GM18858 (cell line): Measurements from ENCODE around the gene FLVCR1.
"Not testable (repeated sequence)": the region's sequence is repeated elsewhere in the genome, so short reads cannot be mapped to it uniquely, and the experiment has no call there.

Source experiments
- ATAC-seq: cut with Tn5 transposase; IDR thresholded peaks from one replicate; pipeline ENCODE4 v1.9.1; 2021; ENCODE audit not compliant: unreplicated experiment

Gene FLVCR1

DNA sequence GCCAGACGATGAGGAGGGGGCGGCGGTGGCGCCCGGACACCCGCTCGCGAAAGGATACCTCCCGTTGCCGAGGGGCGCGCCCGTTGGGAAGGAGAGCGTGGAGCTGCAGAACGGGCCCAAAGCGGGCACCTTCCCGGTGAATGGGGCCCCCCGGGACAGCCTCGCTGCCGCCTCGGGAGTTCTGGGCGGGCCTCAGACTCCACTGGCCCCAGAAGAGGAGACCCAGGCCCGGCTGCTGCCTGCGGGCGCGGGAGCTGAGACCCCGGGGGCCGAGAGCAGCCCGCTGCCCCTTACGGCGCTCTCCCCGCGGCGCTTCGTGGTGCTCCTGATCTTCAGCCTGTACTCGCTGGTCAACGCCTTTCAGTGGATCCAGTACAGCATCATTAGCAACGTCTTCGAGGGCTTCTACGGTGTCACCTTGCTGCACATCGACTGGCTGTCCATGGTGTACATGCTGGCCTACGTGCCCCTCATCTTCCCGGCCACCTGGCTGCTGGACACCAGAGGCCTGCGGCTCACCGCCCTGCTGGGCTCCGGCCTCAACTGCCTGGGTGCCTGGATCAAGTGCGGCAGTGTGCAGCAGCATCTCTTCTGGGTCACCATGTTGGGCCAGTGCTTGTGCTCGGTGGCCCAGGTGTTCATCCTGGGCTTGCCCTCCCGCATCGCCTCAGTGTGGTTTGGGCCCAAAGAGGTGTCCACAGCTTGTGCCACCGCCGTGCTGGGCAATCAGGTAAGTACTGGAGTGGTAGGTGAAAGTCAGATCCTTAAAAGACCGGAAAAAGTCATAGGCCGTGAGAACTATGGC lies 588 bp downstream of the FLVCR1 start:
- ATAC-seq: no peak

- ATAC-seq: no peak
Observed at GRCh38 chr1:212860713-212861581, 2.9 kb downstream of the FLVCR1 start.

DNA sequence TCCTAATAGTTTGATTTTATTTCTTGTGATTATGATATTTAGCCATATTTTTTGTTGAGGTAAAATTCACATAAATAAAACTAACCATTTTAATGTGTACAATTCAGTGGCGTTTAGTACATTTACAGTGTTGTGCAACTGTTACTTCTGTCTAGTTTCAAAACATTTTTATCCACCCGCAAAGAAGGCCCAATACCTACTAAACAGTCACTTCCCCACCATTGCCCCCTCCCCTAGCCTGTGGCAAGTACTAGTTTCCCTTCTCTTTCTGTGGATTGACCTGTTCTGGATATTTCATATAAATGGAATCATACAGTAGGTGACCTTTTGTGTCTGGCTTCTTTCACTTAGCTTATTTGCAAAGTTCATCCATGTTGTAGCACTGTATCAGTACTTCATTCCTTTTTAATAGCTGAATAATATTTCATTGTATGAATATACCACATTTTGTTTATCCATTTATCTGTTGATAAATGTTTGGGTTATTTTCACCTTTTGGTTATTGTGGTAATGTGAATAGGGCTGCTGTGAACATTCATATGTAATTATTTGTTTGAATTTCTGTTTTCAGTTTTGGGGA lies 4.1 kb downstream of the FLVCR1 start:
- ATAC-seq: no peak

DNA sequence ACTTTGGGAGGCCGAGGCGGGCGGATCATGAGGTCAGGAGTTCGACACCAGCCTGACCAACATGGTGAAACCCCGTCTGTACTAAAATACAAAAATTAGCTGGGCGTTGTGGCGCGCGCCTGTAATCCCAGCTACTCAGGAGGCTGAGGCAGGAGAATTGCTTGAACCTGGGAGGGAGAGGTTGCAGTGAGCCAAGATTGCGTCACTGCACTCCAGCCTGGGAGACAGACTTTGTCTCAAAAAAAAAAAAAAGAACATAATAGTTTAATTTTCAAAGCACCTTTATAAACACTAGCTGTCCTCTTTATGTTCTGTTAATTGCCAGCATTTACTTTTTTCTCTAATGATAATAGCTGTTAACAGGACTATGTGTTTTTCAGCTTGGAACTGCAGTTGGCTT lies 5.3 kb downstream of the FLVCR1 start:
- not testable (repeated sequence) for ATAC-seq

- ATAC-seq: no peak
Observed at GRCh38 chr1:212864201-212864600, 6.1 kb downstream of the FLVCR1 start.

DNA sequence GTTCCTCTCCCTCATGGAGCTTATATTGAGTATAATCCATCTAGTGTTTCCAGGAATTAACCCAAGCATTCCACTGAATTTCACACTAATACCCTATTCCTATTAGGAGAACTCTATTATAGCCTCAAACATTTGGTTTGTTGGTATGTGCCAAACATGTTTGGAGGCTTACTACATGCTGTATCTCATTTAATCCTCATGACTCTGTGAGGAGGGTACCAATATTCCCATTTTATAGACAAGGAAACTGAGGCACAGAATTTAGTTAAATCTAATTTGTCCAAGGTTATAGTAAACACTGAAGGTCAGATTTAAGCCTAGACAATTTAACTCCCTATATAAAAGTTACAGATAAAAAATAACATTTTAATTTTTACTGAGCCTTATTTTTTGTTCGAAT lies 9.1 kb downstream of the FLVCR1 start:
- no peak for ATAC-seq

- ATAC-seq: no peak
Observed at GRCh38 chr1:212871976-212872375, 13.9 kb downstream of the FLVCR1 start.

- no peak for ATAC-seq
Observed at GRCh38 chr1:212873518-212873917, 15.4 kb downstream of the FLVCR1 start.

DNA sequence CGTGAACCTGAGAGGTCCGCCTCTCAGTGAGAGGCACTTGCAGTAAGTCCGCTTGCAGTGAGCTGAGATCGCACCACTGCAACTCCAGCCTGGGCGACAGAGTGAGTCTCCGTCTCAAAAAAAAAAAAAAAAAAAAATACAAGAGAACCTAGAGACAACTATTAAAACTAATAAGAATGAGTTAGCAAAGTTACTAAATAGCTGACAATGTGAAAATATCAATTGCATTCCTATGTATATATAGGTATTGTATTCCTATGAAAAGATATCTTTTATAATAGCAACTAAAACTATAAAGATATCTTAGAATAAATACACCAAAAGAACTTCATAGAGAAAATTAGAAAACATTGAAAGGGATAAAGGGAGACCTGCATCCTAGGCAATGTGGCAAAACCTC lies 20.3 kb downstream of the FLVCR1 start:
- ATAC-seq: no peak

- no peak for ATAC-seq
Observed at GRCh38 chr1:212879947-212880690, 22.0 kb downstream of the FLVCR1 start.

DNA sequence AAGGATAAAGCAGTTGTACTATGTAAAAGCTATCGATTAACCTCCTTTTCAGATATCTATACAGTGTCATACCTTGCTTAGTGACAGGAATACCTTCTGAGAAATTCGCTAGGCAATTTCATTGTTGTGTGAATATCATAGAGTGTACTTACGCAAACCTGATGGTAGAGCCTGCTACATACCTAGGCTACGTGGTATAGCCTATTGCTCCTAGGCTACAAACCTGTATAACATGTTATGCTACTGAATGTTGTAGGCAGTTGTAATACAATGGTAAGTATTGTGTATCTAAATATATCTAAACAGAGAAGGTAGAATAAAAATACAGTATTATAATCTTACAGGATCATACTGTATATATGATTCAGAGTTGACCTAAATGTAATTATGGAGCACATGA lies 26.5 kb downstream of the FLVCR1 start:
- no peak for ATAC-seq

- ATAC-seq: no peak
Observed at GRCh38 chr1:212892108-212892507, 34.0 kb downstream of the FLVCR1 start.

DNA sequence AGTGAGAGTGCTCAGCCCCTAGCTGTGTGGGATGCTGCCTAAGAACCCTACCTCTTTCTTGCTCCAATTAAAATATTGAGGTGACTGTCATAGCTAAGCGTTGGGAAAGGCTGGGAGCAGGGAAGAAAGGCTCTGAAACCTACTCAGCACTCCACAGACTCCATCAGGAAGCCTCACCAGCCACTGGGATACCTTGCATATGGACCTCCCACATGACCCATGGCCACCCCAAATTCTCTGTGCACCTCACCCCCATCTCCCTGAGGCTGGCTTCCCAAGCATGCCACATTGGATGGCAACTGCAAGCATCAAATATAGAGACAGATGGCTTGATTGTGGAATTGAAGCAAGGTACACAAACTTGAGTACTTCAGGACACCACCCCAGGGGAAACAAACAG lies 41.8 kb downstream of the FLVCR1 start:
- no peak for ATAC-seq

DNA sequence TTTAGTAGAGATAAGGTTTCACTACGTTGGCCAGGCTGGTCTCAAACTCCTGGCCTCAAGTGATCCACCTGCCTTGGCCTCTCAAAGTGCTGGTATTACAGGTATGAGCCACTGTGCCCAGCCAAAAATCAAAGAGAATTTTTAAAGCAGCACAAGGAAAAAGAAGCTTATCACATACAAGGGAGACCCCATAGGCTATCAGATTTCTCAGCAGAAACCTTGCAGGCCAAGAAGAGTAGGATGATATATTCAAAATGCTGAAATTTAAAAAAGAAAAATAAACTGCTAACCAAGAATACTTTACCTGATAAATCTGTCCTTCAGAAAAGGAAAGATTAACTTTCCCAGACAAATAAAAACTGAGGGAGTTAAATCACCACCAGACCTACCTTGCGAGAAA lies 43.2 kb downstream of the FLVCR1 start:
- ATAC-seq: no peak

GRCh38 chr1:212902054-212902453 lies 44.0 kb downstream of the FLVCR1 start:
- ATAC-seq: no peak

- no peak for ATAC-seq
Observed at GRCh38 chr1:212903664-212904063, 45.6 kb downstream of the FLVCR1 start.

- not testable (repeated sequence) for ATAC-seq
Observed at GRCh38 chr1:212908071-212908470, 50.0 kb downstream of the FLVCR1 start.

- no peak for ATAC-seq
Observed at GRCh38 chr1:212908971-212909370, 50.9 kb downstream of the FLVCR1 start.

- no peak for ATAC-seq
Observed at GRCh38 chr1:212909652-212910063, 51.6 kb downstream of the FLVCR1 start.

- not testable (repeated sequence) for ATAC-seq
Observed at GRCh38 chr1:212910213-212910612, 52.1 kb downstream of the FLVCR1 start.

- not testable (repeated sequence) for ATAC-seq
Observed at GRCh38 chr1:212913638-212914037, 55.6 kb downstream of the FLVCR1 start.
